HG03060 (cell line): ENCODE measurements around the gene PEX12.
"Not testable (repeated sequence)": the region's sequence is repeated elsewhere in the genome, so short reads cannot be mapped to it uniquely, and the experiment has no call there.

Experiments used
- ATAC-seq: cut with Tn5 transposase; IDR thresholded peaks from one replicate; pipeline ENCODE4 v1.9.1; 2021; ENCODE audit warnings: low read depth, moderate number of reproducible peaks; ENCODE audit not compliant: unreplicated experiment

Gene PEX12

GRCh38 chr17:35578197-35578928, at the start of gene PEX12:
PEX12 (minus strand) TSS chr17:35578571; CDS start chr17:35578021, 550 bp downstream.
- no peak for ATAC-seq

GRCh38 chr17:35627417-35627816, 49.0 kb upstream of the PEX12 start:
- no peak for ATAC-seq

- ATAC-seq: no peak
Measured at GRCh38 chr17:35621768-35622167, 43.4 kb upstream of the PEX12 start.

- no peak for ATAC-seq
Measured at GRCh38 chr17:35618628-35619027, 40.3 kb upstream of the PEX12 start.

GRCh38 chr17:35617505-35617904, 39.1 kb upstream of the PEX12 start:
- ATAC-seq: no peak

- no peak for ATAC-seq
Measured at GRCh38 chr17:35616536-35616935, 38.2 kb upstream of the PEX12 start.

- ATAC-seq: no peak
Measured at GRCh38 chr17:35614810-35615209, 36.4 kb upstream of the PEX12 start.

- ATAC-seq: no peak
Measured at GRCh38 chr17:35612924-35613521, 34.7 kb upstream of the PEX12 start.

GRCh38 chr17:35610746-35611145, 32.4 kb upstream of the PEX12 start:
- ATAC-seq: not testable (repeated sequence)

GRCh38 chr17:35609831-35610230, 31.5 kb upstream of the PEX12 start:
- ATAC-seq: no peak

- no peak for ATAC-seq
Measured at GRCh38 chr17:35607239-35607847, 29.0 kb upstream of the PEX12 start.

- no peak for ATAC-seq
Measured at GRCh38 chr17:35605678-35606077, 27.3 kb upstream of the PEX12 start.

- ATAC-seq: no peak
Measured at GRCh38 chr17:35603674-35604073, 25.3 kb upstream of the PEX12 start.

GRCh38 chr17:35597604-35598003, 19.2 kb upstream of the PEX12 start:
- ATAC-seq: no peak

GRCh38 chr17:35596530-35597233, 18.3 kb upstream of the PEX12 start:
- ATAC-seq: no peak

- ATAC-seq: no peak
Measured at GRCh38 chr17:35596072-35596471, 17.7 kb upstream of the PEX12 start.

GRCh38 chr17:35588196-35588920, 10.0 kb upstream of the PEX12 start:
- no peak for ATAC-seq

- peak; percentile 87 for ATAC-seq
Measured at GRCh38 chr17:35587074-35587961, 8.9 kb upstream of the PEX12 start, which contains the start of gene AP2B1. AP2B1 (plus strand) TSS chr17:35587322; CDS start chr17:35594031, 6,709 bp downstream.

GRCh38 chr17:35586569-35587073, 8.2 kb upstream of the PEX12 start:
- no peak for ATAC-seq
